Hepatocyte (in vitro differentiated cells): ENCODE data around the gene C19orf38.

Experiments
- EZH2phosphoT487 ChIP-seq: fragments of 200-600 bp; sonication (generic); IDR thresholded peaks from one replicate; pipeline ENCODE4 v1.6.1; 2018; ENCODE audit warnings: antibody characterized with exemption, mild to moderate bottlenecking, low read depth, moderate library complexity; ENCODE audit not compliant: unreplicated experiment, severe bottlenecking
- TF ChIP-seq, protein P1 (sequence below): fragments of 200-600 bp; sonication (generic); IDR thresholded peaks from 2 replicates; pipeline ENCODE4 v1.5.1; 2016; ENCODE audit warnings: antibody characterized with exemption, mild to moderate bottlenecking; ENCODE audit not compliant: poor library complexity

DNA sequence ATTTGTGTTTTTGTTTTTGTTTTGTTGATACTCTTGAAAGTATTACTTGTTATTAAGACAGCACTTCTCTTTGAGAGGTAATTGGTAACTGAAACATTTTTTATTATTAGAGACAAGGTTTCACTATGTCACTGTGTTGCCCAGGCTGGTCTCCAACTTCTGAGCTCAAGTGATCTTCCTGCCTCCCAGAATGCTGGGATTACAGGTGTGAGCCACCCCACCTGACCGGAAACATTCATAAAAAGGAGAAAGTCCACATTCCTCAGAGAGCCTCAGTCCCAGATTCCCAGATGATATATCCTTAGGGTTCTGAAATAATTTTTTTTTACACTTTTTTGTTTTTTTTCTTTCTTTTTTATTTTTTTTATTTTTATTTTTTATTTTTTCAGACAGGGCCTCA is 25.8 kb downstream of the C19orf38 start:
- TF ChIP-seq EZH2phosphoT487: no peak
- TF ChIP-seq, protein P1, sequence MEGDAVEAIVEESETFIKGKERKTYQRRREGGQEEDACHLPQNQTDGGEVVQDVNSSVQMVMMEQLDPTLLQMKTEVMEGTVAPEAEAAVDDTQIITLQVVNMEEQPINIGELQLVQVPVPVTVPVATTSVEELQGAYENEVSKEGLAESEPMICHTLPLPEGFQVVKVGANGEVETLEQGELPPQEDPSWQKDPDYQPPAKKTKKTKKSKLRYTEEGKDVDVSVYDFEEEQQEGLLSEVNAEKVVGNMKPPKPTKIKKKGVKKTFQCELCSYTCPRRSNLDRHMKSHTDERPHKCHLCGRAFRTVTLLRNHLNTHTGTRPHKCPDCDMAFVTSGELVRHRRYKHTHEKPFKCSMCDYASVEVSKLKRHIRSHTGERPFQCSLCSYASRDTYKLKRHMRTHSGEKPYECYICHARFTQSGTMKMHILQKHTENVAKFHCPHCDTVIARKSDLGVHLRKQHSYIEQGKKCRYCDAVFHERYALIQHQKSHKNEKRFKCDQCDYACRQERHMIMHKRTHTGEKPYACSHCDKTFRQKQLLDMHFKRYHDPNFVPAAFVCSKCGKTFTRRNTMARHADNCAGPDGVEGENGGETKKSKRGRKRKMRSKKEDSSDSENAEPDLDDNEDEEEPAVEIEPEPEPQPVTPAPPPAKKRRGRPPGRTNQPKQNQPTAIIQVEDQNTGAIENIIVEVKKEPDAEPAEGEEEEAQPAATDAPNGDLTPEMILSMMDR: no peak
